GM19351 (cell line): ENCODE data around the gene POLQ.
"Not testable (repeated sequence)": the region's sequence is repeated elsewhere in the genome, so short reads cannot be mapped to it uniquely, and the experiment has no call there.

ENCODE experiments used
- ATAC-seq: cut with Tn5 transposase; IDR thresholded peaks from one replicate; pipeline ENCODE4 v1.9.1; 2021; ENCODE audit warnings: mild to moderate bottlenecking, moderate library complexity; ENCODE audit not compliant: unreplicated experiment

Gene POLQ

DNA sequence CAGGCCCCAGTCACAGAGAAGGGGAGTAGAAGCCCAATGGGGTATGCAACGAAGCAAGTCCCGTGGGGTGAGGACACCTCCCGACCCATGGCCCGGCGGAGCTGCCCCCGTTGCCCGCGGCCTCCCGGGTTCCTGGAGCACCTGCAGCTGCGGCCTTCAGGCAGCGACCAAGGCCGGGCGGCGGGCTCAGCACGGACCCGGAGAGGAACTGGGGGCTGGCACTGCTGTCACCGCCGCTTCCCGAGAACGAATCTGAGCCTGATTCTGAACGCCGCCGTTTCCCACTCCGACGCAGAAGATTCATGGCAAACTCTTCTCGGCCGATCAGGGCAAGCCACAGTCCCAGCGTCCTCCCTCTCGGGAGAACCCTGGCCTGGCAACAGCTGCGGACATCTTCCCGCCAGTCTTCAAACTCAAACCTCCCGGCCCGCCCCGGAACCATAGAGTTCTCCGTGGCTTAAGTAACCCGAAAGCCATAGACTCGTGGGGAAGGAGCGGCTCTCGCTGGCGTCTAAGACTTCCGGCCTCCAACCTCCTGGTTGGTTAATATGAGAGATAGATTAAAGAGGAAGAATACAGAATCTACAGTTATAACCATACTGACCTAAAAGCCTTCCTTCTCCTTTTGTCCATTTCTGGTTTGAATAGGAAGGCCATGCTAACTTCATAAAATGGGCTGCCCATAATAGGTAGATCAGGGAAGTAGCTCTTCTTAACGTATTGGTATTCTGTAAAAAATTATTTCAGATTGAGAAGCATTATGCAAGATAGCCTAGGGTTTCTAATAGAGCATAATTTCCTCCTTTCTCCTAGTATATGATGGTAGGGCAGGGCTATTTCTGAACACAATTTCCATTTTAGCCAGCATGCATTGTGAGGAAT lies at the start of gene POLQ:
Gene POLQ, minus strand, starts transcription at position 415 of the 882 bp plus-strand sequence. Its CDS starts 111 bp downstream, at position 304.
- peak; percentile 83 for ATAC-seq

DNA sequence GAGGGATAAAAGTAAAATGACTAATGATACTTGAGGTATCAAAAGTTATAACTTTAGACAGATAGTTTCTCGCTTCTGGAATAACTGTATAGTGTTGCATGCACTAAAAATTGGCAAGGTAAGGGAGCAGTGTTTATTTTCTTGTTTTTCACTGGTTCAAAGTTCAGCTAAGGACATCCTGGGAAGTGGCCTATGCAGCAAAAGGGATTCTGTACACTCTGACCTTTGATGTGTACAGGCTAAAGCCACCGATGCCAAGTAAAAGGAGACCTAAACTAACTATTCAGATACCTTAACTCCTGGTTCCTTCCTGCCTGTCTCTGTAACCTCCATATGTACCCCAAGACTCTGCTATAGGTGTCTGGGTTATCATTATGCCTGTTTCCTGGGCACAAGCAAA lies 49.1 kb upstream of the POLQ start:
- no peak for ATAC-seq

DNA sequence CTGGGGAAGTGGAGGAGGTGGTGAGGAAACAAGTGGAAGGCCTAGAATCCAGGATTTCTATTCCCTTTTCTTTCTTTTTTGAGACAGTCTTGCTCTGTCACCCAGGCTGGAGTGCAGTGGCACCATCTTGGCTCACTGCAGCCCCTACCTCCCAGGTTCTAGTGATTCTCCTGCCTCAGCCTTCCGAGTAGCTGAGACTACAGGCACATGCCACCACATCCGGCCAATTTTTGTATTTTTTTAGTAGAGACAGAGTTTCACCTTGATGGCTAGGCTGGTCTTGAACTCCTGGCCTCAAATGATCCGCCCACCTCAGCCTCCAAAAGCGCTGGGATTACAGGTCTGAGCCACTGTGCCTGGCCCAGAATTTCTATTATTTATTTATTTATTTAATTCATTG lies 48.0 kb upstream of the POLQ start:
- not testable (repeated sequence) for ATAC-seq

DNA sequence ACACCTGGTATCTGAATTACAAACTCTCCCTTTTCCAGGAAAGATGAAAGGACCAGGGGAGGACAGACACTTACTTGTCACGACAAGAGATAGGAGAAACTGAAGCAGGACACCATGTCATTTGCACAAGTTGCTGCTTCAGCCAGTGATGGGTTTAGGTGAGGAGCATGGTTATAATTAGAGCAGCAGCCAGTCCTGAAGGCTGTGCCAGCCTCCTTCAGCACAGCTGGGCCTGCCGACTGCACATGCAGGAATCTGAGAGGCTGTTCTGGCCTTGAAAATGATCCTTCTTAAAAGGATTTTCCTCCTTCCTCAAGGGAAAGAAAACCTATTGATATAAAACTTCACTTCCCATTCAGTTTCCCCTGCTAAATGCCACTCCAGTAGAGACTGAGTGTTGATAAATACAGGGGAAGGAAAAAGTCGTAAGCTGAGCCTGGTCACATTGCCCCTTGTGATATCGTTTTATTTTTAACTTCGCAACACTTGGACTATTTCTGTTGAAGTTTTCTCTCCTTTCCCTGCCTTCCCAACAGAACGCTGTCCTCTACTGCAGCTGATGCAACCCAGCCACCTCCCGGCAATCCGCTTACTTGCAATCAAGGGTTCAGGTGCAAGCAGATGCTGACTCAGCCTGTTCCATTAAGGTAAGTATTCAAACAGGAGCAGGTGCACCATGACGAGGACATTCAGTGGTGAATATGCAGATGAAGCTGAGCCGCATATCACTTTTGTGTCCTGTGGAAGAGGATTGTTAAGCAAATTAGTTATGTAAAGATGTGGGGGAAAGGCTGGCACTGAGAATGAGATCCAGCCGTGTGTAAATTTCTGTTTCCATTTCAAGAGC lies 47.3 kb upstream of the POLQ start, which contains the start of gene FBXO40:
Gene FBXO40, plus strand, starts transcription at position 524 of the 847 bp plus-strand sequence. CDS start 27,197 bp downstream, outside the sequence.
- peak; percentile 65 for ATAC-seq

DNA sequence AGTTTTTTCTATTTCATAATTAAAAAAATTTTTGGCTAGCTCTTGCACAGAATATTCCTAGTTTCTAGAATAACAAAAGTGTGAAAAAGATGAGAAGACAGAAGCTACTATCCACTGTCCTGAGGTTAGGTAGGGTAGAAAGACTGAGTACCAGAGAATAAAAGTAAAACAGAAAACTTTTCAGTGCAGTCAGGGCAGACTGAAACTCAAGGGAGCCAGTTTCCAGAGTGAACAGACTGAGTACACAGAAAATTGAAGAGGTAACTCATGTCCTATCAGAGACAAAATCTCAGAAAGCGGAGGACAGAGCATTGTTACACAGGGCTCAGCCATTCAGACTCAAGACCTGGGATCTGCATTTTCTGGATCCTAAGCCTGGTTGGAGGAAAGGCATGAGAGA lies 38.6 kb upstream of the POLQ start:
- no peak for ATAC-seq

DNA sequence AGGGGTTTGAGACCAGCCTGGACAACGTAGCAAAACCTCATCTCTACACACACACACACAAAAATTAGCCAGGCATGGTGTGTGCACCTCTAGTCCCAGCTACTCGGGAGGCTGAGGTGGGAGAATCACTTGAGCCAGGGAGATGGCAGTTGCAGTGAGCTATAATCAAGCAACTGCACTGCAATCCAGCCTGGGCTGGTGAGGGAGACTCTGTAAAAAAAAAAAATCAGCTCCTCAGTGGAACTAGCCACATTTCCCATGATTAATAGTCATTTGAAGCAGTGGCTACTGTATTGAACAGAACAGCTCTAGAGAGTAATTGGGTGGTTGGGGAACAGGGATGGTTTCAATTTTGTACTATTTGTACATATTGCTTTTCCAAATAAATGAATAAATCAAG lies 35.9 kb upstream of the POLQ start:
- ATAC-seq, result no peak

DNA sequence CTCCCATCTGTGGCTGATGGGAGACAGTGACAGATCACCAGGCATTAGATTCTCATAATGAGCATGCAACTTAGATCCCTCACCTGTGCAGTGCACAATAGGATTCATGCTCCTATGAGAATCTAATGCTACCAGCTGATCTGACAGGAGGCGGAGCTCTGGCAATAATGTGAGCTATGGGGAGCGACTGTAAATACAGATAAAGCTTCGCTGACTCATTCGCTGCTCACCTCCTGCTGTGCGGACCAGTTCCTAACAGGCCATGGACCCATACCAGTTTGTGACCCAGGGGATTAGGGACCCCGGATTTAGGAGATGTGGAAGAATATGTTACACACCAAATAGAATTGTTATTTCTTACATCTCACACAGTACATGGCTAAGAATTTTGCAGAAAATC lies 28.7 kb upstream of the POLQ start:
- ATAC-seq, result no peak

DNA sequence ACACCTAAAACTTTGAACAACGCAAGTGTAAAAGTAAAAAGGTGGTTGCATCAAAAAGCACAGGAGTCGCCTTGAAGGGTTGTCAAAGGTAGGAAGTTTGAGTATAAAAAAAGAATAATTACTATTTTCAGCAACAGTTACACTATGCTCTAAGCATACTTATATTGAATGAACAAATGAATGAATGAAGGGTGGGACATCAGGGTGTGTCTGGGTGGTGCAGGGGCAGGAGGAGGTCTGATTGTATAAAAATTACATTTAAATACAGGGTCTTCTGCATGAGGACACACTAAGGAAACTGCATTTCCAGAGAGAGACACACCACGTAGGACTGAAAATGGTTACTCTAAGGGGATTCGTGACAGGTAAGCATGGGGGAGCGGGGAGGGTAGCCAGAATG lies 21.9 kb upstream of the POLQ start, which contains the start of gene ARGFX:
Gene ARGFX, plus strand, starts transcription at position 301 of the 400 bp plus-strand sequence. CDS start 2,765 bp downstream, outside the sequence.
- no peak for ATAC-seq

DNA sequence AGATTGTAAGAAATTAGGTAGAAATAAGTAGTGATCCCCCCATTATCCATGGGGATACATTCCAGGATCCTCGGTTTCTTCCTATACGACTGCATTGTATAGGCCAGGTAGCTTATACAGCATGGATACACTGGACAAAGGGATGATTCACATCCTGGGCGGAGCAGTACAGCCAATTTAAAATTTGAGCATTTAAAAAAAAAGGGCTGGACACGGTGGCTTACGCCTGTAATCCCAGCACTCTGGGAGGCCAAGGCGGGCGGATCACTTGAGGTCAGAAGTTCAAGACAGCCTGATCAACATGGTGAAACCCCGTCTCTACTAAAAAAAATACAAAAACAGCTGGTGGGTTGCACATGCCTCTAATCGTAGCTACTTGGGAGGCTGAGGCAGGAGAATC lies 21.0 kb upstream of the POLQ start:
- no peak for ATAC-seq

DNA sequence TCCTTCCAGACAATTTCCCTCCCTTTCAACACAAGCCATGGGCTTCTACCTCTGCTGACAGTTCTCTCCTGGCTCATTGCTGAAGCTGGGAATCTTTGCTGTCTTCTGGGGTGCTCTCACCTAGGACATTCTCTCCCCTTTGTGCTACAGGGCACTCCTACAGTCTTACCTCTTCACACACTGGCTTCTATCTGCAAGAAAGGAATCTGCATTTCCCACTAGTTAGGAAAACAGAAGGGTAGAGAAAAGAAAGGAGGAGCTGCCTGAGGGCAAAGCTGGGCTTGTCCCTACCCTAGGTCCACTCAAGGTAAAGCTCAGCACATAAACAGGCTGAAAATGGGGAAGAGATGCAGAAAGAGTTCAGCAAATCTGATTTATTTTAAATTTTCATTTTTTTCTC lies 16.4 kb upstream of the POLQ start:
- ATAC-seq, result no peak

DNA sequence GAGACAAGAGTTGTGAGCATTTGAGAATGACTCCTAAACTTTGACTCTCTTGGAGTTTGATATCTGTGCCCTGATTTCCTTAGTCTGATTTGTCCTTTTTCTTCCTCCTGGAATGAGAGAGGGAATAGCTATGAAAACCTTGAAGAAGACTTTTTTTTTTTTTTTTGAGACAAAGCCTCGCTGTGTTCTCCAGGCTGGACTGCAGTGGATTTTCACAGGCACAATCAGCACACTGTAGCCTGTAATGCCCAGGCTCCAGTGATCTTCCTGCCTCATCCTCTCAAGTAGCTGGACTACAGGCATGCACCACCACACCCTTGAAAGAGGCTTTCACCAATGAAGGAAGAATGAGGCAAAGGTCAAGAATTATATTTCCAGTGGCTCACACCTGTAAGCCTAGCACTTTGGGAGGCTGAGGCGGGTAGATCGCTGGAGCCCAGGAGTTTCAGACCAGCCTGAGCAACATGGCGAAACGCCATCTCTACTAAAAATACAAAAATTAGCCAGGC lies 11.7 kb upstream of the POLQ start:
- ATAC-seq, result no peak

DNA sequence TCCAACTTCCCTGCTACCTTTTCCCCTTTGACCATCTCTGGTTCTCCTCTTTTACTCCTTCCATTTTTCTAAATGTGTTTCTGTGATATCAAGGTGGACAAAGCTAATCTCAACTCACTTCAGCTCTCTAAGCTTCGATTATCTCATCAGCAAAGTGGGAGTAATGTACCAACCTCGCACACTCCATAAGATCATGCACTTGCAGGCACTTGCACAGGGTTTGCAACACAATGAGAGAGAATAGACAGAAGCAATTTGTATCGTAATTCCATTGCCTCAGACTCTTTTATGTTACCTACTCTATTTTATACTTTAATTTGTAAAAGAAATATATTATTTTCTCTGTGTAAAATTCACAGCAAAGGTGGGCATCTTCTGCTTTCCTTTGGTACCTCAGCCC lies 7.0 kb upstream of the POLQ start:
- no peak for ATAC-seq

DNA sequence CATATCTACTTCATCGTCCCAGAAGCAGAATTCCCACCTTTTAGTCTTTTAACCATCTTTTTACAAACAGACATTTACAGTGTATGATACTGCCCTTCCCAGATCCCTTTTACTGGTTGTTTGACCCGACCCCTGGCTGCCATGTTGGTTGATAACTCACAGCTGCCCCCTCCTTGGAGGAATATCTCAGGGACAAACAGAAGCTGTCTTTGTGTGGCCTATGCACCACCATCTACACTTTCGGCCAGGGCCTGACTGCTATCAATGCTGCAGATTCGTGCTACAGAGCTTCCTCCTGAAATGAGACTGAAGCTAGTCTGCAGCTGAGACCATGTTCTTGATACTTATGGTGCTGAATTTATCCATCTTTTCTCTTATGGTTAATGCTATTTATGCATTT lies 6.6 kb upstream of the POLQ start:
- no peak for ATAC-seq

DNA sequence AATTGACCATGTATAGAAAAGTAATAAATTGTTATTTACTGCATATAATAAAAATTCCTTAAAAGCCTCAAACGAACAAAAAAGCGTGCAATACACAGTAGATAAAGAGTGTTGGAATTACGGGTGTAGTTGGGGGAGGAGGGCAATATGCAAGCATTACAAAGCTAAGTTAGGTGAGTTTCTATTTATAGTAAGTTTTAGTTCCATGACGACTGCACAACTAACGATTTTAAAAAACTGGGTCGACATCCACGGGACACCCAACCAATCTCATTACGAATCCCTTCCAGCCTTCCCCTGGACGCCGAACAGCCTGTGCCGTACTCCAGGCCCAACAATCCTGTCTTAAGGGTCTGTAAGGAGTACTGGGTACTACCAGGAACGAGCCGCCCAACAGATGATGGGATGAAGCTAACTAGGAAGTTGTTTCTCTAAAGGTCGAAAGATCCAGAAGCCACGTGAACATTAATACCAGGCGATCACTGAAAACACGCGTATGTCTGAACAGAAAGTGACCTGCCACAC lies 677 bp downstream of the POLQ start:
- ATAC-seq, result no peak

DNA sequence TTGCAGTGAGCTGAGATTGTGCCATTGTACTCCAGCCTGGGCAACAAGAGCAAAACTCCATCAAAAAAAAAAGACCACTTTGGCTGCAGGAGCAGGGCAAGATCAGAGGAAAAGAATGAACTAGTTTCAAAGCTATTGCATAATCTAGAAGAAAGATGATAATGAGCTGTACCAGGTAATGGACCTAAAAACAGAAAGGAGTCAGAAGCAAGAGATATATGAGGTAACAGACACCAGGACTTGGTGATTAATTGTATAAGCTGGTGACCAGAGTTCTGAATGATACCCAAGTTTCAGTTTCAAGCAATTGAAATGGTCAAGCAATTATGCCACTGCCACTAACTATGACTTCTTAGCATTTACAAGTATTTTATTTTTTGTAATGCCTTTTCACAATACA lies 2.9 kb downstream of the POLQ start:
- no peak for ATAC-seq

DNA sequence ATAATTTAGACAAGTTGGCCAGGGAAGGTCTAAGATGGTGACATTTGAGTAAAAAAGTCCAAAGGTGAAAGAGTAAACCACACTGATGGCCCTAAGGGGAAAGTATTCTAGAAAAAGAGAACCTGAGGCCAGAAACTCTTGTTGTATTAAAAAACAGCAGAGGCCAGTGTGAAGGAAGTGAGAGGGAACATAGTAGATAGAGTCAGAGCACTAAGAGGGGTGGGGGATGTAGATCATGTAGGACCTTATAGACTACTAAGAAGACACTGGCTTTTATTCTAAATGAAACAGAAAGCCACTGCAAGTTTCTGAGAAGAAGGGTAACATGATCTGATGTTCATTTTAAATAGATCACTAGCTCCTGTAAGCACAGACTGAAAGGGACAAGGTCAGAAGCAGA lies 14.5 kb downstream of the POLQ start:
- no peak for ATAC-seq

DNA sequence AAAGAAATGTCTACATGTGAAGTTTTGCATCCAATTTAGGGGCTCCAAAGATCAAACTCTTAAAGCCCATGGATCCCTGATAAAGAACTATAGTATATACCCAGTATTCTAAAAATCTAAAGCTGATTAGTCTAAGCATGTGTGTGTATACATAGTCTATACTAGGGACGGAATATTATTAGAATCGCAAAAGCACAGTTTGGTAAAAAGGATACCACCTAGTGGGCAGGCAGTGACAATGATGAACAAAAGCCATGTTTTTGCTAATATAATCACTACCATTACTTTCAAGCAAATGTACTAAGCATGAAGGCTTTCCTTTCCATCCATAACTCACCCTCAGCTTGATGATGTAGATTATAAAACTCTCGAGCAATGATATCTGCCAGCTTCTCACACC lies 16.5 kb downstream of the POLQ start:
- no peak for ATAC-seq

DNA sequence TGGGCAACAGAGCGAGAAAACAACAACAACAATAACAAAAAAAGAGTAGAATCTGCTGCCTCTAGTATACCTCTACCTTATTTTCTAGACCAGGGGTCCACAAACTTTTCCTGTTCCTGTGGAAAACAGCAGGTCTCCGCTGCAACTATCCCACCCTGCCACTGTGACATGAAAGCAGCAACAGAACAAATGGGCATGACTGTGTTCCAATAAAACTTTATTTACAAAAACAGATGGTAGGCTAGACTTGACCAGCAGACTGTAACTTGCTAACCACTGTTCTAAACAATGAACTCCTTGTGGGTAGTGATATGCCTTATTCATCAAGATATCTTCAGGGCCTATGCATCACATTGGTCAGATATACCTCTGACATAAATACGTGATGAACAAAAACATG lies 25.3 kb downstream of the POLQ start:
- no peak for ATAC-seq

DNA sequence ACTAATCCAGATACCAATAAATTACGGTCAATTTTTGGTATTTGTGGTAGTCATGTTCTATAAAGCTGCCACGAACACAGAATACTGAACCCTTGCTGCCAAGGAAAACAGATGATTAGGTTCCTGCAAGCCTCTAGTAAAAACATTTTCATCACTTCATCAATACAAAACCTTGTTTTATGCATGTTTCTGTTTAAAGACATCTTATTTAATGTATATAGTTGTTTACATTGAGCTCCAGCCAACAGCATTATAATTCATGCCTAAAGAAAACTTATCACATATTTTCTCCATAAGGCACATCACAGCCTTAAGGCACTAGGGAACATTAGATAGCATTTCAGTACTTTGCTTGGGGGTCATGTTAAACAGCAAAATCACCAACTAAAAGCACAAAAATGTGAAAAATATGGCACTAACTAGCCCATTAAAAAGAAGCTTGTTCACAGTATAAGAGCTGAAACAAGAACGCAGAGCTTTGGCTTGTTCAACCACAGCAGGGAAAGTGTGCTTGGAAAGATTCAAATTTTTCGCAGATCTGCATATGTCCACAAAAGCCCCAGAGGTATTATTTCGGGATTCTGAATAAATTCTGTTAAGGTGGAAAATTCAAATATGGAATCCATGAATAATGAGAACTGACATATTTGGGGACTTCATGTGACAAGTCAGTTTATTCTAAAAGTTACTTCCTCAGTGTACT lies 27.7 kb downstream of the POLQ start:
- no peak for ATAC-seq

DNA sequence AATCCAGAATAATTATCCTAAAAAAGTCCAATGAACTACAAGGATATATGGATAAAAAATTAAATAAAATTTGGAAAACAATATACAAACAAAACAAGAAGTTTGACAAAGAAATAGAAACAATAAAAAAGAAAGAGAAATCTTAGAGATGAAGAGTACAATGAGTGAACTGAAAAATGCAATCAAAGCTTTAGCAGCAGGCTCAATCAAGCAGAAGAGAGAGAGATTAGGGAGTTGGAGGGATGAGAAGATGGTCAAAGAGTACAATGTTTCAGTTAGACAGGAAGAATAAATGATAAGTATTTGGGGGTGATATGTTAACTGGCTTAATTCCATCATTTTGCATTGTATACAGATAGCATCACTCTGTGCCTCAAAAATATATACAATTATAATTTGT lies 29.9 kb downstream of the POLQ start:
- ATAC-seq, result no peak

DNA sequence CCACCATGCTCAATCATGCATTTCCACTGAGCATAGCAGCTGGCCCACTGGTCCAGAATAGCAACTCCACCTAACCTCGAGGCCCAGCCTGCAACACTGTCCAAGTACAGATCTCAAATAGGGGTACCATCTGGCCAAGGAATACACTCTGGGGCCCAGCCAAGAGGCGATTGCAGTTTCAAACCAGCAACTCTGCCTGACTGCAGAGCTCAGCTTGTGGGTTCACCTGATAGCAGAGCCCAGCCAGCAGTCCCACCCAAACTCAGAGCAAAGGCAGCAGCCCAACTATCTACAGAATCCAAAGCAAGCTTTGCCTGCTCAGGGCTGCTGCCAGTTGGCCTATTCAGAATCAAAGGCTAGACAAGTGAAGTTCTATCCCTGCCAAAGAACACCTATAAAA lies 30.5 kb downstream of the POLQ start:
- no peak for ATAC-seq
